Choroid plexus epithelial cell (primary cell): Measurements from ENCODE around the gene PMAIP1.

Experiments used
- DNase-seq: peaks from one replicate; pipeline ENCODE4 v3.0.0-alpha.2; 2010; ENCODE audit warnings: low read depth
- H3K4me3 ChIP-seq: 2 replicates; pipeline ENCODE4 v1.5.1; 2011; ENCODE audit warnings: low read depth, mild to moderate bottlenecking, control low read depth, low read length, moderate library complexity
- TF ChIP-seq, protein P1 (sequence below): conservative IDR thresholded peaks from 2 replicates; pipeline ENCODE4 v1.5.1; 2011; ENCODE audit warnings: low read depth, mild to moderate bottlenecking, control low read depth, inconsistent platforms, low read length, moderate library complexity

The PMAIP1 gene

DNA sequence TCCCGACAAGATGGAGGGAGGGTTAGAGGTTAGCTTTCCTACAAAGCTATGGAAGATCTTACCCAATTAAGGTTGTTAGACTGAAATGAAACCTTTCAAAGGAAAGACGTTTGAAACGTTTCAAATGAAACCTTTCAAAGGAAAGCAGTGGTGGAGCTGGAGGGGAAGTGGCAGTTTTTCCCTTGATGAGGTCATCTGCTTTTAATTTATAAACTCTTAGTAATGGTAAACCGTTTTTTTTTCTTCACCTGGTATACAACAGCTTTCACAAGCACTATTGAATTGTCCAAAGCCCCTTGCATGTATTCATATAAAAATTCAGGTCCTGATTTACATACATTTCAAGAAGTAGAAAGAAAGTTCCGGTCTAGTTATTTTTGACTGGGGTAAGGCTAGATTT lies 7.4 kb downstream of the PMAIP1 start:
- DNase-seq, result no peak
- no peak overlapping the region for H3K4me3 ChIP-seq
- TF ChIP-seq, protein P1, sequence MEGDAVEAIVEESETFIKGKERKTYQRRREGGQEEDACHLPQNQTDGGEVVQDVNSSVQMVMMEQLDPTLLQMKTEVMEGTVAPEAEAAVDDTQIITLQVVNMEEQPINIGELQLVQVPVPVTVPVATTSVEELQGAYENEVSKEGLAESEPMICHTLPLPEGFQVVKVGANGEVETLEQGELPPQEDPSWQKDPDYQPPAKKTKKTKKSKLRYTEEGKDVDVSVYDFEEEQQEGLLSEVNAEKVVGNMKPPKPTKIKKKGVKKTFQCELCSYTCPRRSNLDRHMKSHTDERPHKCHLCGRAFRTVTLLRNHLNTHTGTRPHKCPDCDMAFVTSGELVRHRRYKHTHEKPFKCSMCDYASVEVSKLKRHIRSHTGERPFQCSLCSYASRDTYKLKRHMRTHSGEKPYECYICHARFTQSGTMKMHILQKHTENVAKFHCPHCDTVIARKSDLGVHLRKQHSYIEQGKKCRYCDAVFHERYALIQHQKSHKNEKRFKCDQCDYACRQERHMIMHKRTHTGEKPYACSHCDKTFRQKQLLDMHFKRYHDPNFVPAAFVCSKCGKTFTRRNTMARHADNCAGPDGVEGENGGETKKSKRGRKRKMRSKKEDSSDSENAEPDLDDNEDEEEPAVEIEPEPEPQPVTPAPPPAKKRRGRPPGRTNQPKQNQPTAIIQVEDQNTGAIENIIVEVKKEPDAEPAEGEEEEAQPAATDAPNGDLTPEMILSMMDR, result no peak

GRCh38 chr18:59907660-59908059 lies 7.9 kb downstream of the PMAIP1 start:
- DNase-seq, result no peak
- TF ChIP-seq, protein P1, result no peak
- H3K4me3 ChIP-seq, result no peak overlapping the region

GRCh38 chr18:59908799-59909198 lies 9.0 kb downstream of the PMAIP1 start:
- peak; percentile 78 for DNase-seq
- H3K4me3 ChIP-seq, result no peak overlapping the region
- TF ChIP-seq, protein P1, result no peak

GRCh38 chr18:59909289-59910036 lies 9.7 kb downstream of the PMAIP1 start:
- DNase-seq, result peak; percentile 84
- TF ChIP-seq, protein P1, result no peak

GRCh38 chr18:59910967-59911366 lies 11.2 kb downstream of the PMAIP1 start:
- no peak overlapping the region for H3K4me3 ChIP-seq
- DNase-seq, result peak; percentile 78
- TF ChIP-seq, protein P1, result no peak

More at GRCh38 chr18:59909289-59910036, 9.7 kb downstream of the PMAIP1 start:
- no peak overlapping the region for H3K4me3 ChIP-seq

- no peak for DNase-seq
- no peak overlapping the region for H3K4me3 ChIP-seq
- TF ChIP-seq, protein P1, result no peak
These were observed 11.8 kb downstream of the PMAIP1 start for GRCh38 chr18:59911600-59911999.

- H3K4me3 ChIP-seq, result no peak overlapping the region
- no peak for DNase-seq
- TF ChIP-seq, protein P1, result no peak
These were observed 12.3 kb downstream of the PMAIP1 start for GRCh38 chr18:59912007-59912550.
